Tibial nerve (tissue), 4 donors: Measurements from ENCODE around the gene LINC00237. TPM values are rescaled to one million over a fixed set of nuclear protein-coding genes. Genes with fewer than 3 reads are reported as not detected.

Experiments
- DNase-seq, 2 donors: peaks; one replicate each; pipeline ENCODE4 v3.0.0-alpha.2; 2019; ENCODE audit warnings: low spot score in 2 of 2
- H3K27ac ChIP-seq, 4 donors: fragments of 200-600 bp; sonication (generic) in 3 of 4; one replicate each; pipeline ENCODE4 v1.5.1; 2017 to 2019; ENCODE audit warnings: mild to moderate bottlenecking in 1 of 4
- H3K27me3 ChIP-seq, 2 donors: fragments of 200-600 bp; sonication (generic) in 1 of 2; one replicate each; pipeline versions ENCODE4 v1.5.1 to v1.6.0; 2017 to 2019
- H3K36me3 ChIP-seq, 3 donors: fragments of 200-600 bp; sonication (generic); one replicate each; pipeline ENCODE4 v1.5.1; 2018 to 2019
- H3K4me1 ChIP-seq, 4 donors: fragments of 200-600 bp; sonication (generic) in 3 of 4; one replicate each; pipeline ENCODE4 v1.5.1; 2017 to 2019
- H3K4me3 ChIP-seq, 4 donors: fragments of 200-600 bp; sonication (generic) in 3 of 4; one replicate each; pipeline ENCODE4 v1.5.1; 2017 to 2019; ENCODE audit warnings: mild to moderate bottlenecking in 1 of 4, moderate library complexity in 1 of 4
- H3K9me3 ChIP-seq, 4 donors: fragments of 200-600 bp; sonication (generic) in 3 of 4; one replicate each; pipeline ENCODE4 v1.5.1; 2017 to 2019
- EP300 ChIP-seq, 2 donors: sonication (generic); formaldehyde crosslinking; IDR thresholded peaks; one replicate each; pipeline ENCODE4 v1.6.1; 2017; ENCODE audit warnings: antibody characterized with exemption in 2 of 2, mild to moderate bottlenecking in 1 of 2
- POLR2A ChIP-seq, 2 donors: fragments of 450-650 bp; IDR thresholded peaks; one replicate each; pipeline ENCODE4 v1.6.1; 2017; ENCODE audit warnings: antibody characterized with exemption in 2 of 2, mild to moderate bottlenecking in 2 of 2, moderate library complexity in 2 of 2
- WGBS, 2 donors: methylation state at CpG; one replicate each; pipeline ENCODE4 v1.1.5; 2018; 5-methylcytosine and 5-hydroxymethylcytosine counted together
- total RNA-seq, 4 donors: library from RNA; depleted of rRNA; stranded (reverse); fragments of >200 nt; gene quantifications; one replicate each; pipeline ENCODE4 v1.1.0, GENCODE V29; 2016
- TF ChIP-seq, protein P1 (sequence below), 5 experiments: fragments of 200-600 bp in 3 of 5; fragments of 450-650 bp in 2 of 5; sonication (generic) in 3 of 5; IDR thresholded peaks; one replicate each; pipeline ENCODE4 v1.5.1; 2016 to 2019; ENCODE audit warnings: antibody characterized with exemption in 5 of 5, mild to moderate bottlenecking in 3 of 5, moderate library complexity in 2 of 5

Gene LINC00237
- total RNA-seq, 4 donors from 2014 or later: not detected

- Histone ChIP-seq H3K4me3 (no peak overlapping the region), H3K36me3 (no peaks in the 10 kb centered on the region), H3K27me3 (peaks cover 0 to 25% of the 10 kb centered on the region in 2 donors), H3K4me1 (no peaks in the 10 kb centered on the region), H3K27ac (no peak overlapping the region), H3K9me3 (no peaks in the 10 kb centered on the region)
- TF ChIP-seq POLR2A (IDR thresholded peaks at IDR 0.05): no peak
- TF ChIP-seq, protein P1, sequence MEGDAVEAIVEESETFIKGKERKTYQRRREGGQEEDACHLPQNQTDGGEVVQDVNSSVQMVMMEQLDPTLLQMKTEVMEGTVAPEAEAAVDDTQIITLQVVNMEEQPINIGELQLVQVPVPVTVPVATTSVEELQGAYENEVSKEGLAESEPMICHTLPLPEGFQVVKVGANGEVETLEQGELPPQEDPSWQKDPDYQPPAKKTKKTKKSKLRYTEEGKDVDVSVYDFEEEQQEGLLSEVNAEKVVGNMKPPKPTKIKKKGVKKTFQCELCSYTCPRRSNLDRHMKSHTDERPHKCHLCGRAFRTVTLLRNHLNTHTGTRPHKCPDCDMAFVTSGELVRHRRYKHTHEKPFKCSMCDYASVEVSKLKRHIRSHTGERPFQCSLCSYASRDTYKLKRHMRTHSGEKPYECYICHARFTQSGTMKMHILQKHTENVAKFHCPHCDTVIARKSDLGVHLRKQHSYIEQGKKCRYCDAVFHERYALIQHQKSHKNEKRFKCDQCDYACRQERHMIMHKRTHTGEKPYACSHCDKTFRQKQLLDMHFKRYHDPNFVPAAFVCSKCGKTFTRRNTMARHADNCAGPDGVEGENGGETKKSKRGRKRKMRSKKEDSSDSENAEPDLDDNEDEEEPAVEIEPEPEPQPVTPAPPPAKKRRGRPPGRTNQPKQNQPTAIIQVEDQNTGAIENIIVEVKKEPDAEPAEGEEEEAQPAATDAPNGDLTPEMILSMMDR (IDR thresholded peaks at IDR 0.05): no peak
- TF ChIP-seq EP300 (IDR thresholded peaks at IDR 0.05): no peak
- no peak for DNase-seq
- WGBS, 2 donors: 70% methylated on average over 4 of the region's 4 CpGs
These were observed 11.4 kb upstream of the LINC00237 start for GRCh38 chr20:21117521-21117920.

GRCh38 chr20:21114584-21114983 lies 8.4 kb upstream of the LINC00237 start:
- H3K36me3 ChIP-seq: no peaks in the 10 kb centered on the region
- H3K27me3 ChIP-seq: peaks cover 0 to 39% of the 10 kb centered on the region in 2 donors
- 89 to 92% methylated on average over 15 of the region's 15 CpGs for WGBS, 2 donors
- H3K27ac ChIP-seq: no peak overlapping the region
- no peaks in the 10 kb centered on the region for H3K4me1 ChIP-seq
- TF ChIP-seq POLR2A (IDR thresholded peaks at IDR 0.05): no peak
- TF ChIP-seq, protein P1 (IDR thresholded peaks at IDR 0.05): no peak
- no peak for TF ChIP-seq EP300 (IDR thresholded peaks at IDR 0.05)
- no peaks in the 10 kb centered on the region for H3K9me3 ChIP-seq
- no peak overlapping the region for H3K4me3 ChIP-seq
- no peak for DNase-seq

DNA sequence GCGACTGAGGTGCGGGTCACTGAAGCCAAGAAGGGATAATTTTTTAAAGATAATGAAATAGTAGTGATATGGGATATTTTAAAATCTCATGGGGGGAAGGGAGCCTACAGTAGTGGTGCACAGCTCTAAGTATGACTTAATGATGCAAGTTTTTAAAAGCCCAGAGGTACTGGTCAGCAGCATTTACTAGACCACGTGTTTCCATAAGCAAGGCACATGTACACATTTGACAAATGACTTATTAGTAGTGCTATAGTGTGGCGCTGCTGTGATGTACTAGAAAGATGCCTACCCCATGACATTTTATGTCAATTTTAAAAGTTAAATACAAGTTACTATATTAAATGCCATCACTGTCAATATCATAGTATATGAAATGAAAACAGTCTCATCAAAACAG lies 7.5 kb upstream of the LINC00237 start:
- no peak for DNase-seq
- H3K27me3 ChIP-seq: peaks cover 0 to 40% of the 10 kb centered on the region in 2 donors
- H3K9me3 ChIP-seq: no peaks in the 10 kb centered on the region
- WGBS, 2 donors: 90 to 92% methylated on average over 4 of the region's 4 CpGs
- no peak overlapping the region for H3K27ac ChIP-seq
- no peaks in the 10 kb centered on the region for H3K36me3 ChIP-seq
- no peak overlapping the region for H3K4me3 ChIP-seq
- no peaks in the 10 kb centered on the region for H3K4me1 ChIP-seq
- TF ChIP-seq, protein P1 (IDR thresholded peaks at IDR 0.05): no peak
- TF ChIP-seq POLR2A (IDR thresholded peaks at IDR 0.05) (no peak), EP300 (IDR thresholded peaks at IDR 0.05) (no peak)

DNA sequence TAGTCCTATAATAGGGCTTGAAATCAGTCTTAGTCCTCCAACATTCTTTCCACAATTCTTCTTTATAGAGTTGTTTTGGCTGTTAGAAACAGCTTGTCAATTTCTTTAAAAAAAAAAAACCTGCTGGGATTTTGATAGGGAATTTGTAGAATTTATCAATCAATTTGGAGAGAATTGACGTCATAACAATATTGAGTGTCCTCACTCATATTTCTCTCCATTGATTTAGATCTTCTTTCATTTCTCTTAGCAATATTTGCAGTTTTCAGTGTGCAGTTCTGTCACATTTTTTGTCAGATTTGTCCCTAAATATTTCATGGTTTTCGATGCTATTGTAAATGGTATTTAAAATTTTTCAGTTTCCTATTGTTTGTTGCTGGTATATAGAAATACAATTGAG lies 5.3 kb upstream of the LINC00237 start:
- DNase-seq: no peak
- Histone ChIP-seq H3K9me3 (no peaks in the 10 kb centered on the region), H3K27ac (no peak overlapping the region), H3K4me3 (no peak overlapping the region), H3K27me3 (peaks cover 0 to 55% of the 10 kb centered on the region in 2 donors), H3K36me3 (no peaks in the 10 kb centered on the region), H3K4me1 (no peaks in the 10 kb centered on the region)
- TF ChIP-seq POLR2A (IDR thresholded peaks at IDR 0.05) (no peak), EP300 (IDR thresholded peaks at IDR 0.05) (no peak)
- TF ChIP-seq, protein P1 (IDR thresholded peaks at IDR 0.05): no peak
- 82 to 86% methylated on average over 2 of the region's 2 CpGs for WGBS, 2 donors

- Histone ChIP-seq H3K4me3 (no peak overlapping the region), H3K27me3 (peaks cover 0 to 61% of the 10 kb centered on the region in 2 donors), H3K36me3 (no peaks in the 10 kb centered on the region), H3K27ac (no peak overlapping the region), H3K9me3 (no peaks in the 10 kb centered on the region), H3K4me1 (peaks cover 0 to 6% (median under 1%) of the 10 kb centered on the region in 4 donors)
- no peak for DNase-seq
- no peak for TF ChIP-seq EP300 (IDR thresholded peaks at IDR 0.05)
- no peak for TF ChIP-seq POLR2A (IDR thresholded peaks at IDR 0.05)
- TF ChIP-seq, protein P1 (IDR thresholded peaks at IDR 0.05): no peak
- WGBS, 2 donors: 87 to 90% methylated on average over 1 of the region's 1 CpG
These were observed 4.7 kb upstream of the LINC00237 start for GRCh38 chr20:21110811-21111210.
